K562 (cell line): ENCODE results near the gene CCNT1. TPM values are rescaled to one million over a fixed set of nuclear protein-coding genes. Genes with fewer than 3 reads are reported as not detected.

Experiments used
- CTBP1 ChIP-seq: fragments of 450-650 bp; IDR thresholded peaks from 2 replicates; pipeline ENCODE4 v1.6.1; 2016; ENCODE audit warnings: borderline replicate concordance
- EHMT2 ChIP-seq: fragments of 450-650 bp; IDR thresholded peaks from 2 replicates; pipeline ENCODE4 v1.6.1; 2018; ENCODE audit warnings: antibody characterized with exemption
- EP400 ChIP-seq: fragments of 450-650 bp; IDR thresholded peaks from 2 replicates; pipeline ENCODE4 v1.6.1; 2017; ENCODE audit warnings: antibody characterized with exemption, mild to moderate bottlenecking, moderate library complexity
- GATAD2A ChIP-seq: fragments of 450-650 bp; IDR thresholded peaks from 2 replicates; pipeline ENCODE4 v1.6.1; 2017
- HDAC2 ChIP-seq: fragments of 450-650 bp; IDR thresholded peaks from 2 replicates; pipeline ENCODE4 v1.6.1; 2016; ENCODE audit warnings: mild to moderate bottlenecking
- HDAC3 ChIP-seq: fragments of 450-650 bp; IDR thresholded peaks from 2 replicates; pipeline ENCODE4 v1.6.1; 2018; ENCODE audit warnings: borderline replicate concordance, mild to moderate bottlenecking, moderate library complexity; ENCODE audit not compliant: partially characterized antibody
- HNRNPUL1 ChIP-seq: fragments of 200-400 bp; formaldehyde crosslinking; IDR thresholded peaks from 2 replicates; pipeline ENCODE4 v1.6.1; 2017; ENCODE audit warnings: low read length
- KLF16 ChIP-seq: IDR thresholded peaks from 2 replicates; pipeline ENCODE4 v1.6.1; 2016; ENCODE audit warnings: antibody characterized with exemption
- SAFB ChIP-seq: fragments of 200-400 bp; formaldehyde crosslinking; IDR thresholded peaks from 2 replicates; pipeline ENCODE4 v1.6.1; 2017; ENCODE audit warnings: low read depth, low read length, borderline replicate concordance
- ZNF146 ChIP-seq: IDR thresholded peaks from one replicate; pipeline ENCODE4 v1.6.1; 2018; ENCODE audit warnings: missing compliant biosample characterization; ENCODE audit not compliant: unreplicated experiment
- ZNF717 ChIP-seq: fragments of 250-450 bp; sonication (Bioruptor Pico); IDR thresholded peaks from 2 replicates; pipeline ENCODE4 v1.5.0; 2021
- ZNF766 ChIP-seq: fragments of 200-800 bp; sonication (Bioruptor generic); conservative IDR thresholded peaks from 2 replicates; pipeline ENCODE4 v1.6.1; 2016; ENCODE audit warnings: missing genetic modification characterization, missing compliant biosample characterization
- polyA plus RNA-seq, 8 experiments: library from polyadenylated mRNA; depleted of rRNA in 4 of 8; stranded (reverse) in 5 of 8; unstranded in 3 of 8; fragments of >200 nt; fragmentation: Nextera tagmentation in 2 of 8; fragmentation: Illumina TruSeq in 1 of 8; extraction: Ambion mirVana in 2 of 8; extraction: Trizol in 1 of 8; gene quantifications; 2 replicates each; pipeline versions ENCODE4 v1.2.1 to v1.2.3, GENCODE V29; 2011 to 2014; ENCODE audit warnings: inconsistent platforms in 1 of 8, missing spikeins in 1 of 8
- total RNA-seq, 7 experiments: library from RNA; depleted of rRNA in 6 of 7; stranded (reverse); fragments of >200 nt in 6 of 7; fragmentation: Illumina TruSeq in 2 of 7; extraction: Trizol in 2 of 7; gene quantifications; 2 replicates each; pipeline versions ENCODE4 v1.2.1 to v1.2.3, GENCODE V29; 2011 to 2021; ENCODE audit warnings: low replicate concordance in 1 of 7
- TF ChIP-seq, protein P1 (sequence below): sonication (generic); formaldehyde crosslinking; IDR thresholded peaks from 2 replicates; pipeline ENCODE4 v1.8.0; 2022; ENCODE audit warnings: mild to moderate bottlenecking, missing genetic modification reagents, borderline replicate concordance
- TF ChIP-seq, protein P2 (sequence below): fragments of 250-450 bp; sonication (Bioruptor Pico); IDR thresholded peaks from 2 replicates; pipeline ENCODE4 v1.8.0; 2022; ENCODE audit warnings: inconsistent platforms
- TF ChIP-seq, protein P3 (sequence below): fragments of 450-650 bp; formaldehyde crosslinking; IDR thresholded peaks from 2 replicates; pipeline ENCODE4 v1.4.0; 2020; ENCODE audit warnings: mild to moderate bottlenecking, moderate library complexity
- TF ChIP-seq, protein P4 (sequence below), 2 experiments: fragments of 450-650 bp in 1 of 2; IDR thresholded peaks; 2 replicates each; pipeline ENCODE4 v1.6.1; 2011 to 2017; ENCODE audit warnings: low read depth in 2 of 2, antibody characterized with exemption in 1 of 2, borderline replicate concordance in 1 of 2, low read length in 1 of 2, mild to moderate bottlenecking in 1 of 2, mixed read lengths in 1 of 2; ENCODE audit not compliant: control insufficient read depth in 1 of 2

The CCNT1 gene
- total and polyA plus RNA-seq, 9 of the 15 experiments (the other 6 are each of a cell fraction or from before 2014, with no cell fraction given) = 9.7 to 52.4 (median 33.4) TPM

DNA sequence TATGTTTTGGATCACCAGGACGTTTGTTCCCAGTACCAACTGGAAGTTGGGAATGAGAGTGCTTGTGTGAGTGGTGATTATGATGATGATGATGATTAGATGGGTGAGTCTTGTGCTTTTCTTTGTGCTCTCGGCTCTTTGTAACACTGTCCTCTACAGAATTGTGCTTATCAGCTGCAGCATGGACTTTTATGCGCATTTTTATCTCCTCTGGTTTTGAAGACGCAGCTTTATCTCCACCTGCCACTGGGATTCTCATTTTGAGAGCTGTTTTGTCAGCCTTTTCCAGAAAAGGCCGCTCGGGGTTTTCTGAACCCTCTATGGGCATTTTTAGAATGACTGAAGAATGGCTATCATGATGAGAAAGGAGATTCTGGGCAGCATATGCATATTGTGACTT lies 22.9 kb downstream of the CCNT1 start (continued):
- TF ChIP-seq, protein P1, sequence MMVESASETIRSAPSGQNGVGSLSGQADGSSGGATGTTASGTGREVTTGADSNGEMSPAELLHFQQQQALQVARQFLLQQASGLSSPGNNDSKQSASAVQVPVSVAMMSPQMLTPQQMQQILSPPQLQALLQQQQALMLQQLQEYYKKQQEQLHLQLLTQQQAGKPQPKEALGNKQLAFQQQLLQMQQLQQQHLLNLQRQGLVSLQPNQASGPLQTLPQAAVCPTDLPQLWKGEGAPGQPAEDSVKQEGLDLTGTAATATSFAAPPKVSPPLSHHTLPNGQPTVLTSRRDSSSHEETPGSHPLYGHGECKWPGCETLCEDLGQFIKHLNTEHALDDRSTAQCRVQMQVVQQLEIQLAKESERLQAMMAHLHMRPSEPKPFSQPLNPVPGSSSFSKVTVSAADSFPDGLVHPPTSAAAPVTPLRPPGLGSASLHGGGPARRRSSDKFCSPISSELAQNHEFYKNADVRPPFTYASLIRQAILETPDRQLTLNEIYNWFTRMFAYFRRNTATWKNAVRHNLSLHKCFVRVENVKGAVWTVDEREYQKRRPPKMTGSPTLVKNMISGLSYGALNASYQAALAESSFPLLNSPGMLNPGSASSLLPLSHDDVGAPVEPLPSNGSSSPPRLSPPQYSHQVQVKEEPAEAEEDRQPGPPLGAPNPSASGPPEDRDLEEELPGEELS (CRISPR knock-in tag) = no peak
- TF ChIP-seq GATAD2A = 0 out of 2 replicates have a peak, but pooled peaks have one; percentile 12
- 0 out of 2 replicates have a peak, but pooled peaks have one; percentile 43 for TF ChIP-seq ZNF766 (CRISPR knock-in tag)
- no peak for TF ChIP-seq EP400
- peak; percentile 46; the same call in 1 of the 2 replicates for TF ChIP-seq CTBP1
- TF ChIP-seq KLF16 = peak; percentile 31; the same call in 1 of the 2 replicates
- TF ChIP-seq HDAC3 = peak; percentile 43
- TF ChIP-seq, protein P2, sequence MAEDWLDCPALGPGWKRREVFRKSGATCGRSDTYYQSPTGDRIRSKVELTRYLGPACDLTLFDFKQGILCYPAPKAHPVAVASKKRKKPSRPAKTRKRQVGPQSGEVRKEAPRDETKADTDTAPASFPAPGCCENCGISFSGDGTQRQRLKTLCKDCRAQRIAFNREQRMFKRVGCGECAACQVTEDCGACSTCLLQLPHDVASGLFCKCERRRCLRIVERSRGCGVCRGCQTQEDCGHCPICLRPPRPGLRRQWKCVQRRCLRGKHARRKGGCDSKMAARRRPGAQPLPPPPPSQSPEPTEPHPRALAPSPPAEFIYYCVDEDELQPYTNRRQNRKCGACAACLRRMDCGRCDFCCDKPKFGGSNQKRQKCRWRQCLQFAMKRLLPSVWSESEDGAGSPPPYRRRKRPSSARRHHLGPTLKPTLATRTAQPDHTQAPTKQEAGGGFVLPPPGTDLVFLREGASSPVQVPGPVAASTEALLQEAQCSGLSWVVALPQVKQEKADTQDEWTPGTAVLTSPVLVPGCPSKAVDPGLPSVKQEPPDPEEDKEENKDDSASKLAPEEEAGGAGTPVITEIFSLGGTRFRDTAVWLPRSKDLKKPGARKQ (CRISPR knock-in tag) = no peak
- TF ChIP-seq HNRNPUL1 = no peak
- TF ChIP-seq HDAC2 = peak; percentile 62
- no peak for TF ChIP-seq ZNF146
- TF ChIP-seq, protein P3, sequence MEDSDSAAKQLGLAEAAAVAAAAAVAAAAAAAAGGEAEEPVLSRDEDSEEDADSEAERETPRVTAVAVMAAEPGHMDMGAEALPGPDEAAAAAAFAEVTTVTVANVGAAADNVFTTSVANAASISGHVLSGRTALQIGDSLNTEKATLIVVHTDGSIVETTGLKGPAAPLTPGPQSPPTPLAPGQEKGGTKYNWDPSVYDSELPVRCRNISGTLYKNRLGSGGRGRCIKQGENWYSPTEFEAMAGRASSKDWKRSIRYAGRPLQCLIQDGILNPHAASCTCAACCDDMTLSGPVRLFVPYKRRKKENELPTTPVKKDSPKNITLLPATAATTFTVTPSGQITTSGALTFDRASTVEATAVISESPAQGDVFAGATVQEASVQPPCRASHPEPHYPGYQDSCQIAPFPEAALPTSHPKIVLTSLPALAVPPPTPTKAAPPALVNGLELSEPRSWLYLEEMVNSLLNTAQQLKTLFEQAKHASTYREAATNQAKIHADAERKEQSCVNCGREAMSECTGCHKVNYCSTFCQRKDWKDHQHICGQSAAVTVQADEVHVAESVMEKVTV (CRISPR knock-in tag) = no peak
- TF ChIP-seq, protein P4, sequence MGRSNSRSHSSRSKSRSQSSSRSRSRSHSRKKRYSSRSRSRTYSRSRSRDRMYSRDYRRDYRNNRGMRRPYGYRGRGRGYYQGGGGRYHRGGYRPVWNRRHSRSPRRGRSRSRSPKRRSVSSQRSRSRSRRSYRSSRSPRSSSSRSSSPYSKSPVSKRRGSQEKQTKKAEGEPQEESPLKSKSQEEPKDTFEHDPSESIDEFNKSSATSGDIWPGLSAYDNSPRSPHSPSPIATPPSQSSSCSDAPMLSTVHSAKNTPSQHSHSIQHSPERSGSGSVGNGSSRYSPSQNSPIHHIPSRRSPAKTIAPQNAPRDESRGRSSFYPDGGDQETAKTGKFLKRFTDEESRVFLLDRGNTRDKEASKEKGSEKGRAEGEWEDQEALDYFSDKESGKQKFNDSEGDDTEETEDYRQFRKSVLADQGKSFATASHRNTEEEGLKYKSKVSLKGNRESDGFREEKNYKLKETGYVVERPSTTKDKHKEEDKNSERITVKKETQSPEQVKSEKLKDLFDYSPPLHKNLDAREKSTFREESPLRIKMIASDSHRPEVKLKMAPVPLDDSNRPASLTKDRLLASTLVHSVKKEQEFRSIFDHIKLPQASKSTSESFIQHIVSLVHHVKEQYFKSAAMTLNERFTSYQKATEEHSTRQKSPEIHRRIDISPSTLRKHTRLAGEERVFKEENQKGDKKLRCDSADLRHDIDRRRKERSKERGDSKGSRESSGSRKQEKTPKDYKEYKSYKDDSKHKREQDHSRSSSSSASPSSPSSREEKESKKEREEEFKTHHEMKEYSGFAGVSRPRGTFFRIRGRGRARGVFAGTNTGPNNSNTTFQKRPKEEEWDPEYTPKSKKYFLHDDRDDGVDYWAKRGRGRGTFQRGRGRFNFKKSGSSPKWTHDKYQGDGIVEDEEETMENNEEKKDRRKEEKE (IDR thresholded peaks at IDR 0.05; ENCODE audit: borderline replicate concordance in 1 of 2, control insufficient read depth in 1 of 2, low read depth in 2 of 2, low read length in 1 of 2) = no peak
- no peak for TF ChIP-seq SAFB
- TF ChIP-seq EHMT2 = no peak
- TF ChIP-seq ZNF717 = no peak
